ENCODE results near the gene GNB4. TPM values are rescaled to one million over a fixed set of nuclear protein-coding genes. Genes with fewer than 3 reads are reported as not detected.

The GNB4 gene
- total RNA-seq, 1 donor from 2014 or later, result 56.6 TPM

- peak overlapping the region; percentile 70 for H3K4me3 ChIP-seq
- no peaks in the 10 kb centered on the region for H3K36me3 ChIP-seq
- TF ChIP-seq CTCF (IDR thresholded peaks at IDR 0.05), result no peak
- peak overlapping the region; percentile 90 for H3K27ac ChIP-seq
- intact Hi-C loops (cut with DNase I), result no loop called here
- no peaks in the 10 kb centered on the region for H3K9me3 ChIP-seq
- H3K27me3 ChIP-seq, result no peaks in the 10 kb centered on the region
- H3K4me1 ChIP-seq, result peaks cover 19% of the 10 kb centered on the region
- ATAC-seq (no peak), DNase-seq (no peak)
Measured at GRCh38 chr3:179452176-179452564, 900 bp upstream of the GNB4 start.

GRCh38 chr3:179450901-179451264 lies 387 bp downstream of the GNB4 start:
- Histone ChIP-seq H3K27me3 (no peaks in the 10 kb centered on the region), H3K4me1 (peaks cover 19% of the 10 kb centered on the region), H3K36me3 (no peaks in the 10 kb centered on the region), H3K9me3 (no peaks in the 10 kb centered on the region), H3K27ac (peak overlapping the region; percentile 90), H3K4me3 (peak overlapping the region; percentile 70)
- TF ChIP-seq CTCF (IDR thresholded peaks at IDR 0.05), result no peak
- no peak for DNase-seq
- peak; percentile 89 for ATAC-seq
- intact Hi-C loops (cut with DNase I), result no loop called here

DNA sequence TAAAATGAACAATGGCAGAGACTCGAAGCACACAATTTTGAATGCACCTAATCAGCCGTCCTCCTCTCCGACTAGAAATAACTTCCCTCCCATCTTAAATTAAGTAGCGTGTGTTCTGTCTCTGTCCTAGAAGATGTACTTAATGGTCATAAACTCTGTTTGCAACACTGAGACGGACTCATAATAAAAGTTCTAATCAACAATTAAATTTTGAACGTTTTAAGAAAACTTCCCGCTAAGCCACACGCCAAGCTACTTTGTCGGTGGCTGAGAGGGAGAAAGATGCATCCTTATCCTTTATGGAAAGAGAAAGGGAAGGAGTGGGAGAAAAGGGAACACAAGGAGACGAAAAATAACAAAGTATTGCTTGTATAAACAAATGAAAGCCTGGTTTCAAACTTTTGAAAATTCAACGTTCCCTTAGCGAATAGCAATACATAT lies 989 bp downstream of the GNB4 start:
- Histone ChIP-seq H3K36me3 (no peaks in the 10 kb centered on the region), H3K4me1 (peaks cover 19% of the 10 kb centered on the region), H3K4me3 (peak overlapping the region; percentile 70), H3K9me3 (no peaks in the 10 kb centered on the region), H3K27ac (peak overlapping the region; percentile 90), H3K27me3 (no peaks in the 10 kb centered on the region)
- intact Hi-C loops (cut with DNase I), result no loop called here
- no peak for ATAC-seq
- no peak for TF ChIP-seq CTCF (IDR thresholded peaks at IDR 0.05)
- no peak for DNase-seq

- no peak for TF ChIP-seq CTCF (IDR thresholded peaks at IDR 0.05)
- Histone ChIP-seq H3K4me1 (peaks cover 19% of the 10 kb centered on the region), H3K27ac (peak overlapping the region; percentile 90), H3K27me3 (no peaks in the 10 kb centered on the region), H3K36me3 (no peaks in the 10 kb centered on the region), H3K9me3 (no peaks in the 10 kb centered on the region), H3K4me3 (peak overlapping the region; percentile 70)
- DNase-seq (no peak), ATAC-seq (no peak)
- intact Hi-C loops (cut with DNase I), result no loop called here
Measured at GRCh38 chr3:179449636-179450035, 1.6 kb downstream of the GNB4 start.

DNA sequence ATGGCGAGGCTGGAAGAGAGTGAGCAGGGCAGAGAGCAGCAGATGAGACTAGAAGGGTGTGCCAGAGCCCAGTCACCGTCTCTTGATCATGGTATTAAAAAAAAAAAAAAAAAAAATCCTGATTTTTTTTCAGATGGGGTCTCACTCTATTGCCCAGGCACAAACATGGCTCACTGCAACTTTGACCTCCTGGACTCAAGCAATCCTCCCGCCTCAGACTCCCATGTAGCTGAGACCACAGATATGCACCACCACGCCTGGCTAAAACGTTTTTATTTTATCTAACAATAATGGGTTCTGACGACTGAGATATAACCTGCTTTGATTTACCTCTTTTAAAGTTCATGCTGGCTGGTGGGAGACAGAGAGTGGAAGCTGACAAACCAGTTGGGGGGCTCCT lies 4.0 kb downstream of the GNB4 start:
- no peak for TF ChIP-seq CTCF (IDR thresholded peaks at IDR 0.05)
- Histone ChIP-seq H3K4me3 (no peak overlapping the region), H3K36me3 (no peaks in the 10 kb centered on the region), H3K27me3 (no peaks in the 10 kb centered on the region), H3K27ac (no peak overlapping the region), H3K9me3 (no peaks in the 10 kb centered on the region), H3K4me1 (peaks cover 12% of the 10 kb centered on the region)
- DNase-seq (no peak), ATAC-seq (no peak)
- intact Hi-C loops (cut with DNase I), result no loop called here

- intact Hi-C loops (cut with DNase I), result no loop called here
- Histone ChIP-seq H3K27me3 (no peaks in the 10 kb centered on the region), H3K4me1 (peaks cover 9% of the 10 kb centered on the region), H3K4me3 (no peak overlapping the region), H3K9me3 (no peaks in the 10 kb centered on the region), H3K27ac (no peak overlapping the region), H3K36me3 (no peaks in the 10 kb centered on the region)
- peak; percentile 23 for TF ChIP-seq CTCF (IDR thresholded peaks at IDR 0.05)
- DNase-seq (no peak), ATAC-seq (no peak)
Measured at GRCh38 chr3:179446501-179446900, 4.8 kb downstream of the GNB4 start.

Data from upper lobe of right lung (tissue), 1 donor.